HepG2 (cell line): ENCODE data around the gene CARMIL3. TPM values are rescaled to one million over a fixed set of nuclear protein-coding genes. Genes with fewer than 3 reads are reported as not detected.

ENCODE experiments used
- CAMTA2 ChIP-seq: sonication (generic); formaldehyde crosslinking; IDR thresholded peaks from 2 replicates; pipeline ENCODE4 v1.4.0; 2020; ENCODE audit warnings: mild to moderate bottlenecking, missing genetic modification reagents, borderline replicate concordance
- DZIP1 ChIP-seq: sonication (generic); formaldehyde crosslinking; IDR thresholded peaks from 2 replicates; pipeline ENCODE4 v1.5.0; 2020; ENCODE audit warnings: mild to moderate bottlenecking, missing genetic modification reagents
- HNRNPL ChIP-seq: fragments of 200-400 bp; formaldehyde crosslinking; IDR thresholded peaks from 2 replicates; pipeline ENCODE4 v1.6.1; 2017; ENCODE audit warnings: mild to moderate bottlenecking, low read depth, low read length
- SIN3B ChIP-seq: fragments of 150-350 bp; IDR thresholded peaks from 2 replicates; pipeline ENCODE4 v1.6.1; 2014; ENCODE audit warnings: low read length
- SKIL ChIP-seq: sonication (generic); formaldehyde crosslinking; IDR thresholded peaks from 2 replicates; pipeline ENCODE4 v1.8.0; 2022; ENCODE audit warnings: missing genetic modification reagents, mild to moderate bottlenecking, moderate library complexity, borderline replicate concordance
- ZBTB34 ChIP-seq: sonication (generic); formaldehyde crosslinking; IDR thresholded peaks from 2 replicates; pipeline ENCODE4 v1.8.0; 2022; ENCODE audit warnings: mild to moderate bottlenecking, missing genetic modification reagents
- ZBTB43 ChIP-seq: sonication (generic); formaldehyde crosslinking; conservative IDR thresholded peaks from 2 replicates; pipeline ENCODE4 v1.4.0; 2020; ENCODE audit warnings: missing genetic modification reagents
- ZNF280B ChIP-seq: sonication (generic); formaldehyde crosslinking; IDR thresholded peaks from 2 replicates; pipeline ENCODE4 v1.5.0; 2020; ENCODE audit warnings: missing genetic modification reagents, mild to moderate bottlenecking, borderline replicate concordance
- ZNF431 ChIP-seq: sonication (generic); formaldehyde crosslinking; IDR thresholded peaks from 2 replicates; pipeline ENCODE4 v1.9.0; 2022; ENCODE audit warnings: missing genetic modification reagents, low read depth, mild to moderate bottlenecking, borderline replicate concordance
- ZNF451 ChIP-seq: sonication (generic); formaldehyde crosslinking; IDR thresholded peaks from 2 replicates; pipeline ENCODE4 v1.5.0; 2020; ENCODE audit warnings: mild to moderate bottlenecking, missing genetic modification reagents
- ZNF607 ChIP-seq: sonication (generic); formaldehyde crosslinking; IDR thresholded peaks from 2 replicates; pipeline ENCODE4 v1.5.1; 2020; ENCODE audit warnings: missing genetic modification reagents, mild to moderate bottlenecking, borderline replicate concordance
- polyA plus RNA-seq, 8 experiments: library from polyadenylated mRNA; depleted of rRNA in 3 of 8; stranded (reverse) in 7 of 8; unstranded in 1 of 8; fragments of >200 nt; fragmentation: Illumina TruSeq in 4 of 8; extraction: Trizol in 4 of 8; gene quantifications; 2 replicates each; pipeline versions ENCODE4 v1.2.1 to v1.2.3, GENCODE V29; 2011 to 2016; ENCODE audit warnings: low read depth in 4 of 8, missing spikeins in 1 of 8, mixed read lengths in 1 of 8; ENCODE audit not compliant: insufficient read depth in 1 of 8
- total RNA-seq, 5 experiments: library from RNA; depleted of rRNA; stranded (reverse); fragments of >200 nt; fragmentation: Illumina TruSeq; extraction: Trizol; gene quantifications; 2 replicates each; pipeline ENCODE4 v1.2.3, GENCODE V29; 2016; ENCODE audit warnings: low read depth in 1 of 5
- TF ChIP-seq, protein P1 (sequence below): sonication (generic); formaldehyde crosslinking; IDR thresholded peaks from 2 replicates; pipeline ENCODE4 v1.4.0; 2020; ENCODE audit warnings: mild to moderate bottlenecking, missing genetic modification reagents, borderline replicate concordance
- TF ChIP-seq, protein P2 (sequence below): IDR thresholded peaks from 2 replicates; pipeline ENCODE4 v1.6.1; 2016
- TF ChIP-seq, protein P3 (sequence below): sonication (generic); formaldehyde crosslinking; IDR thresholded peaks from 2 replicates; pipeline ENCODE4 v1.8.0; 2023; ENCODE audit warnings: mild to moderate bottlenecking, missing genetic modification reagents

CARMIL3 gene
- total and polyA plus RNA-seq, 2 of the 13 experiments (the other 11 are each of a cell fraction or from before 2014, with no cell fraction given) = 0.27 to 0.55 TPM

GRCh38 chr14:24080142-24080530 lies 28.3 kb downstream of the CARMIL3 start (continued):
- TF ChIP-seq ZBTB34 (CRISPR knock-in tag) = no peak
- TF ChIP-seq, protein P1, sequence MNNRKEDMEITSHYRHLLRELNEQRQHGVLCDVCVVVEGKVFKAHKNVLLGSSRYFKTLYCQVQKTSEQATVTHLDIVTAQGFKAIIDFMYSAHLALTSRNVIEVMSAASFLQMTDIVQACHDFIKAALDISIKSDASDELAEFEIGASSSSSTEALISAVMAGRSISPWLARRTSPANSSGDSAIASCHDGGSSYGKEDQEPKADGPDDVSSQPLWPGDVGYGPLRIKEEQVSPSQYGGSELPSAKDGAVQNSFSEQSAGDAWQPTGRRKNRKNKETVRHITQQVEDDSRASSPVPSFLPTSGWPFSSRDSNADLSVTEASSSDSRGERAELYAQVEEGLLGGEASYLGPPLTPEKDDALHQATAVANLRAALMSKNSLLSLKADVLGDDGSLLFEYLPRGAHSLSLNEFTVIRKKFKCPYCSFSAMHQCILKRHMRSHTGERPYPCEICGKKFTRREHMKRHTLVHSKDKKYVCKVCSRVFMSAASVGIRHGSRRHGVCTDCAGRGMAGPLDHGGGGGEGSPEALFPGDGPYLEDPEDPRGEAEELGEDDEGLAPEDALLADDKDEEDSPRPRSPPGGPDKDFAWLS (CRISPR knock-in tag) = no peak
- TF ChIP-seq SIN3B = no peak
- TF ChIP-seq, protein P2, sequence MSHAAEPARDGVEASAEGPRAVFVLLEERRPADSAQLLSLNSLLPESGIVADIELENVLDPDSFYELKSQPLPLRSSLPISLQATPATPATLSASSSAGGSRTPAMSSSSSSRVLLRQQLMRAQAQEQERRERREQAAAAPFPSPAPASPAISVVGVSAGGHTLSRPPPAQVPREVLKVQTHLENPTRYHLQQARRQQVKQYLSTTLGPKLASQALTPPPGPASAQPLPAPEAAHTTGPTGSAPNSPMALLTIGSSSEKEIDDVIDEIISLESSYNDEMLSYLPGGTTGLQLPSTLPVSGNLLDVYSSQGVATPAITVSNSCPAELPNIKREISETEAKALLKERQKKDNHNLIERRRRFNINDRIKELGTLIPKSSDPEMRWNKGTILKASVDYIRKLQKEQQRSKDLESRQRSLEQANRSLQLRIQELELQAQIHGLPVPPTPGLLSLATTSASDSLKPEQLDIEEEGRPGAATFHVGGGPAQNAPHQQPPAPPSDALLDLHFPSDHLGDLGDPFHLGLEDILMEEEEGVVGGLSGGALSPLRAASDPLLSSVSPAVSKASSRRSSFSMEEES (CRISPR knock-in tag) = no peak
- TF ChIP-seq ZBTB43 (CRISPR knock-in tag) = no peak
- TF ChIP-seq ZNF280B (CRISPR knock-in tag) = peak; percentile 31; the same call in 1 of the 2 replicates
- TF ChIP-seq DZIP1 (CRISPR knock-in tag) = no peak
- TF ChIP-seq ZNF431 (CRISPR knock-in tag) = no peak
- TF ChIP-seq CAMTA2 (CRISPR knock-in tag) = no peak
- 0 out of 2 replicates have a peak, but pooled peaks have one; percentile 52 for TF ChIP-seq ZNF451 (CRISPR knock-in tag)
- TF ChIP-seq, protein P3, sequence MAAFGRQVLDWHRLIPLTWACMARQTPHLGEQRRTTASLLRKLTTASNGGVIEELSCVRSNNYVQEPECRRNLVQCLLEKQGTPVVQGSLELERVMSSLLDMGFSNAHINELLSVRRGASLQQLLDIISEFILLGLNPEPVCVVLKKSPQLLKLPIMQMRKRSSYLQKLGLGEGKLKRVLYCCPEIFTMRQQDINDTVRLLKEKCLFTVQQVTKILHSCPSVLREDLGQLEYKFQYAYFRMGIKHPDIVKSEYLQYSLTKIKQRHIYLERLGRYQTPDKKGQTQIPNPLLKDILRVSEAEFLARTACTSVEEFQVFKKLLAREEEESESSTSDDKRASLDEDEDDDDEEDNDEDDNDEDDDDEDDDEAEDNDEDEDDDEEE (CRISPR knock-in tag) = no peak
- no peak for TF ChIP-seq SKIL (CRISPR knock-in tag)
- TF ChIP-seq HNRNPL = no peak
- TF ChIP-seq ZNF607 = no peak
